ENCODE results near the gene CFAP97D1.
A peak's percentile ranks its signal among the peaks of the same experiment; 100 is the strongest.

CFAP97D1 gene

GRCh38 chr17:43780135-43780534 lies at the start of gene CFAP97D1:
Gene CFAP97D1 (plus strand): TSS chr17:43780435. CDS start chr17:43780463, 28 bp downstream.
- no peak for DNase-seq (ENCODE audit: low spot score)

- no peak for DNase-seq (ENCODE audit: low spot score)
Measured at GRCh38 chr17:43732958-43733357, 47.3 kb upstream of the CFAP97D1 start.

- DNase-seq (ENCODE audit: low spot score): no peak
Measured at GRCh38 chr17:43733956-43734355, 46.3 kb upstream of the CFAP97D1 start.

- DNase-seq (ENCODE audit: low spot score): no peak
Measured at GRCh38 chr17:43734376-43734775, 45.9 kb upstream of the CFAP97D1 start.

- DNase-seq (ENCODE audit: low spot score): no peak
Measured at GRCh38 chr17:43736389-43736788, 43.8 kb upstream of the CFAP97D1 start.

- DNase-seq (ENCODE audit: low spot score): no peak
Measured at GRCh38 chr17:43737722-43738121, 42.5 kb upstream of the CFAP97D1 start.

GRCh38 chr17:43740541-43740940 lies 39.7 kb upstream of the CFAP97D1 start:
- DNase-seq (ENCODE audit: low spot score): no peak

- no peak for DNase-seq (ENCODE audit: low spot score)
Measured at GRCh38 chr17:43741636-43742035, 38.6 kb upstream of the CFAP97D1 start.

GRCh38 chr17:43745541-43745940 lies 34.7 kb upstream of the CFAP97D1 start:
- DNase-seq (ENCODE audit: low spot score): peak; percentile 63

- no peak for DNase-seq (ENCODE audit: low spot score)
Measured at GRCh38 chr17:43750153-43750552, 30.1 kb upstream of the CFAP97D1 start.

- no peak for DNase-seq (ENCODE audit: low spot score)
Measured at GRCh38 chr17:43753493-43754129, 26.6 kb upstream of the CFAP97D1 start.

- DNase-seq (ENCODE audit: low spot score): no peak
Measured at GRCh38 chr17:43754947-43755346, 25.3 kb upstream of the CFAP97D1 start.

- peak; percentile 79 for DNase-seq (ENCODE audit: low spot score)
Measured at GRCh38 chr17:43755389-43755875, 24.8 kb upstream of the CFAP97D1 start.

GRCh38 chr17:43756201-43756600 lies 24.0 kb upstream of the CFAP97D1 start:
- DNase-seq (ENCODE audit: low spot score): no peak

GRCh38 chr17:43757171-43757660 lies 23.0 kb upstream of the CFAP97D1 start:
- DNase-seq (ENCODE audit: low spot score): no peak

GRCh38 chr17:43758086-43758485 lies 22.1 kb upstream of the CFAP97D1 start:
- no peak for DNase-seq (ENCODE audit: low spot score)

GRCh38 chr17:43758497-43759174 lies 21.6 kb upstream of the CFAP97D1 start, which contains the start of gene SOST:
Gene SOST (minus strand): TSS chr17:43758791. CDS start chr17:43758741, 50 bp downstream.
- no peak for DNase-seq (ENCODE audit: low spot score)

GRCh38 chr17:43759836-43760235 lies 20.4 kb upstream of the CFAP97D1 start:
- no peak for DNase-seq (ENCODE audit: low spot score)

GRCh38 chr17:43760254-43760852 lies 19.9 kb upstream of the CFAP97D1 start:
- peak; percentile 92 for DNase-seq (ENCODE audit: low spot score)

- peak; percentile 71 for DNase-seq (ENCODE audit: low spot score)
Measured at GRCh38 chr17:43766413-43767052, 13.7 kb upstream of the CFAP97D1 start.

GRCh38 chr17:43767053-43767712 lies 13.1 kb upstream of the CFAP97D1 start:
- no peak for DNase-seq (ENCODE audit: low spot score)

- no peak for DNase-seq (ENCODE audit: low spot score)
Measured at GRCh38 chr17:43767713-43768059, 12.5 kb upstream of the CFAP97D1 start.
